ENCODE results near the gene MRI1. TPM values are rescaled to one million over a fixed set of nuclear protein-coding genes. Genes with fewer than 3 reads are reported as not detected.
"Not testable (repeated sequence)": the region's sequence is repeated elsewhere in the genome, so short reads cannot be mapped to it uniquely, and the experiment has no call there.

The MRI1 gene
- total RNA-seq, 3 donors from 2014 or later = 45.9 to 72.4 (median 71.4) TPM

DNA sequence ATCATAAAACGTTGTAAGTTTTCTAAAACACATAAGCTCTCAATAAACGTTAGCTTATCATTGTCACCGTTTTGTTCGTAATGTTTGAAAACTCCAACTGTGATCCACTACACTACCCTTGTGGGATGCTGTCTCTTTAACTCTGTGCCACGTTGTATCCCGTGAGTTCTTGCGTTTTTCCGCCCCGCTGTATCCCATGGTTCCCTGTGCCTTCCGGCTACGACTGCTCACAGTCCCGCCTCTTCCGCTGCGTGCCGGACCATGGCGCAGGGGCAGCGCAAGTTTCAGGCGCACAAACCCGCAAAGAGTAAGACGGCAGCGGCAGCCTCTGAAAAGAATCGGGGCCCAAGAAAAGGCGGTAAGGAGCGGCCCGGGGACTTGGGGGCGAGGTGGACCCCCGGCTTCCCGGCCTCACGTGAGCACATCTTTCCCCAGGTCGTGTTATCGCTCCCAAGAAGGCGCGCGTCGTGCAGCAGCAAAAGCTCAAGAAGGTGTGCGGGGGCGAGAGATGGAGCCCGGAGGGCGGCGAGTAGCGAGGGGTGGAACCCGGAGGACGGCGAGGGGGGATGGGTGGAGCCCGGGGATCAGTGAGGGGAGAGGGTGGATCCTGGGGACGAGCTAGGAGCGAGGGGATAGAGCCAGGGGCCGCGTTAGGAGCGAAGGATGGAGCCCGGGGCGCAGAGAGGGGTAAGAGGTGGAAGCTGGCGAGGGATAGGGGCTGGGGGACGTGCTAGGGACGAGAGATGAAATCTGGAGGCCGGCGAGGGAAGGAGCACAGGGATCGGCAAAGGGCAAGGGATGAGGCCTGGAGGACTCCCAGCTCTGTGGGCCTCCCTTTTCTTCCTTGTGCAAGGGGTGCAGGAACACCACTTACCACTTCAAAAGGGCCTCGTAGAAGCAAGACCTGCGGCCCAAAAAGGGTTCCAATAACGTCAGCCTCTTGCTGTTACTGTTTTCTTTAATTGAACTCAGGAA, 10.2 kb downstream of the MRI1 start, which contains the start of gene C19orf53:
Gene C19orf53 (plus strand): TSS at position 240 of the 975 bp plus-strand sequence. CDS start 22 bp downstream, at position 262.
- H3K36me3 ChIP-seq = no peaks in the 10 kb centered on the region
- peak; percentile 92 for TF ChIP-seq POLR2A (IDR thresholded peaks at IDR 0.05)
- TF ChIP-seq POLR2AphosphoS5 (IDR thresholded peaks at IDR 0.05) = peak; percentile 97 to 99 (median 98)
- TF ChIP-seq, protein P1, sequence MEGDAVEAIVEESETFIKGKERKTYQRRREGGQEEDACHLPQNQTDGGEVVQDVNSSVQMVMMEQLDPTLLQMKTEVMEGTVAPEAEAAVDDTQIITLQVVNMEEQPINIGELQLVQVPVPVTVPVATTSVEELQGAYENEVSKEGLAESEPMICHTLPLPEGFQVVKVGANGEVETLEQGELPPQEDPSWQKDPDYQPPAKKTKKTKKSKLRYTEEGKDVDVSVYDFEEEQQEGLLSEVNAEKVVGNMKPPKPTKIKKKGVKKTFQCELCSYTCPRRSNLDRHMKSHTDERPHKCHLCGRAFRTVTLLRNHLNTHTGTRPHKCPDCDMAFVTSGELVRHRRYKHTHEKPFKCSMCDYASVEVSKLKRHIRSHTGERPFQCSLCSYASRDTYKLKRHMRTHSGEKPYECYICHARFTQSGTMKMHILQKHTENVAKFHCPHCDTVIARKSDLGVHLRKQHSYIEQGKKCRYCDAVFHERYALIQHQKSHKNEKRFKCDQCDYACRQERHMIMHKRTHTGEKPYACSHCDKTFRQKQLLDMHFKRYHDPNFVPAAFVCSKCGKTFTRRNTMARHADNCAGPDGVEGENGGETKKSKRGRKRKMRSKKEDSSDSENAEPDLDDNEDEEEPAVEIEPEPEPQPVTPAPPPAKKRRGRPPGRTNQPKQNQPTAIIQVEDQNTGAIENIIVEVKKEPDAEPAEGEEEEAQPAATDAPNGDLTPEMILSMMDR (IDR thresholded peaks at IDR 0.05) = no peak
- peak; percentile 85 to 88 for DNase-seq (ENCODE audit: low spot score in 2 of 2)
- peak within 1 kb of the TSS; percentile 93 to 96 for H3K27ac ChIP-seq
- H3K4me3 ChIP-seq = peak within 1 kb of the TSS; percentile 96 to 98 (median 96)
- H3K9me3 ChIP-seq = no peaks in the 10 kb centered on the region
- no peaks in the 10 kb centered on the region for H3K27me3 ChIP-seq
- intact Hi-C loops (cut with DNase I; ENCODE audit: low total_unique reads) = no loop called here
- H3K4me1 ChIP-seq = peaks cover 0 to 4% of the 10 kb centered on the region in 2 donors

DNA sequence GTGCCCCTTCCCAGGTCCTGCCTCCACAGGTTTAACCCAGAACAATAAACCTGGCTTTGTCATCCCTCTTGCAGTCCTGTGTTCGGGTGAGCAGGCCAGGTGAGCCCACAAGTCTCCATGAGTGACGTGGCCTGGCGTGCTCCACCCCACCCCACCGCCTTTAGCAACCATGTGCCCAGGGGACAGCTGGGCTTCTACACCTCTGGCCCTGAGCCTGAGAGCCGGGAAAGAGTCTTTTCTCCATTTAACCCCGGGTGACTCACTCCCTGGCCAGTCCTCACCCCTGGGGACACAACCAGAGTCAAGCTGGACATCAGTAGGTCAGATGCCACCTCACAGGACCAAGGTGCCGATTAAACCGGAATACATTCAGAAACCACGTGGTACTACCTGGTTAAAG, 14.1 kb downstream of the MRI1 start:
- H3K27me3 ChIP-seq = no peaks in the 10 kb centered on the region
- H3K36me3 ChIP-seq = no peaks in the 10 kb centered on the region
- H3K4me3 ChIP-seq = no peak overlapping the region
- intact Hi-C loops (cut with DNase I; ENCODE audit: low total_unique reads) = no loop called here
- TF ChIP-seq POLR2AphosphoS5 (IDR thresholded peaks at IDR 0.05) (no peak), POLR2A (IDR thresholded peaks at IDR 0.05) (no peak)
- TF ChIP-seq, protein P1 (IDR thresholded peaks at IDR 0.05) = no peak
- DNase-seq (ENCODE audit: low spot score in 2 of 2) = no peak
- no peaks in the 10 kb centered on the region for H3K9me3 ChIP-seq
- H3K4me1 ChIP-seq = peaks cover 0 to 4% of the 10 kb centered on the region in 2 donors
- peak overlapping the region in 1 of 2 donors; percentile 32 for H3K27ac ChIP-seq

DNA sequence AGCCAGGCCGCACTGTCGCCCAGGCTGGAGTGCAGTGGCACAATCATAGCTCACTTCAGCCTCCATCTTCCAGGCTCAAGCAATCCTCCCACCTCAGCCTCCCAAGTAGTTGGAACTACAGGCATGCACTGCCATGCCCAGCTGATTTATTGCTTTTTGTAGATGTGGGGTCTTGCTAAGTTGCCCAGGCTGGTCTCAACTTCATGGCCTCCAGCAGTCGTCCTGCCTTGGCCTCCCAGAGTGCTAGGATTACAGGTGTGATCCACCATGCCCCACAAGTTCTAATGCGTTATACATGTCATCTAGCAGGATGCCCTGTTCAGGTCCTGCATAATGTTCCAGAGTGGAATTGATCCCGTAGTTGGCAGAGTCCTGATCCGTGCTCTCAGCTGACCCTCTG, 14.5 kb downstream of the MRI1 start:
- Histone ChIP-seq H3K27me3 (no peaks in the 10 kb centered on the region), H3K36me3 (no peaks in the 10 kb centered on the region), H3K27ac (peak overlapping the region in 1 of 2 donors; percentile 32), H3K9me3 (no peaks in the 10 kb centered on the region), H3K4me3 (no peak overlapping the region), H3K4me1 (peaks cover 0 to 4% of the 10 kb centered on the region in 2 donors)
- DNase-seq (ENCODE audit: low spot score in 2 of 2) = no peak
- intact Hi-C loops (cut with DNase I; ENCODE audit: low total_unique reads) = no loop called here
- TF ChIP-seq POLR2AphosphoS5 (IDR thresholded peaks at IDR 0.05) (no peak), POLR2A (IDR thresholded peaks at IDR 0.05) (no peak)
- TF ChIP-seq, protein P1 (IDR thresholded peaks at IDR 0.05) = no peak

DNA sequence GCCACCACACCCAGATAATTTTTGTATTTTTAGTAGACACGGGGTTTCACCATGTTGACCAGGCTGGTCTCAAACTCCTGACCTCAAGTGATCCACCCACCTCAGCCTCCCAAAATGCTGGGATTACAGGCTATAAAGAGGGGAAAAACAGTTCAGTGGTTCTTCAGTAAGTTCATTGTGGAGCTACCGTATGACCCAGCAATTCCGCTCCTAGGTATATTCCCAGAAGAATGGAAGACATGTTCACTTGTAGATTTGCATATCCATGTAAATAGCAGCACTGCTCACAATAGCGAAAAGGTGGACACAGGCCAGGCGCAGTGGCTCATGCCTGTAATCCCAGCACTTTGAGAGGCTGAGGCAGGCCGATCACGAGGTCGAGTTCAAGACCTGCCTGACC, 15.5 kb downstream of the MRI1 start:
- H3K4me3 ChIP-seq, H3K27ac ChIP-seq: not testable (repeated sequence)

DNA sequence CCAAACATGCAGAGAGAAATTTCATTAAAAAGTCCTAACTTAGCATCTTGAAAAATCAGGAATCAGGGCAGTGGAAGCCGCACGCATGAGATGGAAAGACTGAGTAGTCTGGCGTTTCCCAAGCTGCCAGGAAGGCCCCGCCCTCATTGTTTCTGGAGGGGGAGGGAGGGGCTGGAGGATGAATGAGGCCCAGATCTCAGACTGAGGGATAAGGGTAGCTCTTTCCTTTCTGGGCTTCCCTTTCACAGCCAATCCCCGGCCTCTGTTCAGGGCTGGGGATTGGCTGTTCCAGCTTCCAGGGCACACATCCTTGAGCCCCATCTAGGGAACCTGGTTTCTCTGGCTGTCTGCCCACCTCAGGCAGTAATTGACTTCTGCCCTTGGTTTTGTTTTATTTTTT, 17.2 kb downstream of the MRI1 start:
- Histone ChIP-seq H3K27ac (peak overlapping the region; percentile 54 to 82), H3K4me3 (no peak overlapping the region), H3K4me1 (no peaks in the 10 kb centered on the region), H3K27me3 (no peaks in the 10 kb centered on the region), H3K36me3 (no peaks in the 10 kb centered on the region), H3K9me3 (no peaks in the 10 kb centered on the region)
- intact Hi-C loops (cut with DNase I; ENCODE audit: low total_unique reads) = no loop called here
- peak in 1 of 2 donors; percentile 60 for DNase-seq (ENCODE audit: low spot score in 2 of 2)
- TF ChIP-seq POLR2AphosphoS5 (IDR thresholded peaks at IDR 0.05) (peak in 2 of 3 donors; percentile 74 to 95), POLR2A (IDR thresholded peaks at IDR 0.05) (no peak)

More for the DNA sequence above, 15.5 kb downstream of the MRI1 start:
- DNase-seq (ENCODE audit: low spot score in 2 of 2); H3K4me1 ChIP-seq; H3K36me3 ChIP-seq; H3K9me3 ChIP-seq; intact Hi-C loops (cut with DNase I; ENCODE audit: low total_unique reads); H3K27me3 ChIP-seq: not testable (repeated sequence)

DNA sequence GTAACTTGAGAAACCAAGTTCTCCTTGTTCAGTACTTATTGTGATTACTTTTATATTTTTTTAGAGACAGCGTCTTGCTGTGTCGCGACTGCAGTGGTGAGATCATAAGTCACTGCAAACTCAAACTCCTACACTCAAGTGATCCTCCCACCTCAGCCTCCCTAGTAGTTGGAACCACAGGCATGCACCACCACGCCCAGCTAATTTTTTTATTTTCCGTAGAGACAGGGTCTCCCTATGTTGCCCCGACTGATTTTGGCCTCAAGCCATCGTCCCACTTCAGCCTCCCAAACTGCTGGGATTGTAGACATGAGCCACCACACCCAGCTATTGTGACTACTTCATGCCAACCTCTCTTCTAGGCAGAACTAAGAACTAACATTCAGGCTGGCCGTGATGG, 18.2 kb downstream of the MRI1 start:
- no peak for TF ChIP-seq POLR2A (IDR thresholded peaks at IDR 0.05)
- no peak for TF ChIP-seq POLR2AphosphoS5 (IDR thresholded peaks at IDR 0.05)
- TF ChIP-seq, protein P1 (IDR thresholded peaks at IDR 0.05) = no peak
- H3K27ac ChIP-seq = no peak overlapping the region
- intact Hi-C loops (cut with DNase I; ENCODE audit: low total_unique reads) = no loop called here

More for the DNA sequence above, 18.2 kb downstream of the MRI1 start:
- Histone ChIP-seq H3K36me3 (no peaks in the 10 kb centered on the region), H3K27me3 (no peaks in the 10 kb centered on the region), H3K4me3 (no peak overlapping the region), H3K4me1 (no peaks in the 10 kb centered on the region), H3K9me3 (no peaks in the 10 kb centered on the region)
- DNase-seq (ENCODE audit: low spot score in 2 of 2) = no peak

All from breast epithelium (tissue), 4 donors.